ENCODE results near the gene FN3KRP. TPM values are rescaled to one million over a fixed set of nuclear protein-coding genes. Genes with fewer than 3 reads are reported as not detected.

FN3KRP gene
- total and polyA plus RNA-seq, 2 donors (not counting 3 experiments of a cell fraction or from before 2014, with no cell fraction given), result 22.2 to 35.2 TPM

GRCh38 chr17:82696259-82696658, 20.2 kb upstream of the FN3KRP start:
- Histone ChIP-seq H3K9me1 (replicated peaks; ENCODE audit: control insufficient read depth, extremely low read depth, insufficient read depth, low read length) (no peaks in the 10 kb centered on the region), H3K27me3 (ENCODE audit: control insufficient read depth in 2 of 2, insufficient read depth in 2 of 2, low read length in 2 of 2) (peaks cover 3 to 8% of the 10 kb centered on the region in 2 experiments), H4K20me1 (replicated peaks; ENCODE audit: control insufficient read depth, extremely low read depth, insufficient read depth, low read length) (no peaks in the 10 kb centered on the region), H3K4me1 (ENCODE audit: control insufficient read depth, extremely low read depth, insufficient read depth, low read length) (peaks cover 5% of the 10 kb centered on the region), H2AFZ (ENCODE audit: low read depth, low read length) (no peak overlapping the region), H3K9ac (replicated peaks; ENCODE audit: extremely low read depth, insufficient read depth, low read length) (no peak overlapping the region), H3K9me3 (replicated peaks; ENCODE audit: control insufficient read depth, insufficient read depth, low read length) (peaks cover 4% of the 10 kb centered on the region), H3K27ac (ENCODE audit: insufficient read depth, low read depth, low read length) (no peak overlapping the region), H3K4me3 (replicated peaks in 1 of 3; ENCODE audit: insufficient read depth in 1 of 3, low read depth in 1 of 3, low read length in 3 of 3) (no peak overlapping the region), H3K4me2 (ENCODE audit: insufficient read depth, low read length) (no peak overlapping the region), H3K79me2 (ENCODE audit: control insufficient read depth, insufficient read depth, low read length) (no peaks in the 10 kb centered on the region), H3K36me3 (ENCODE audit: control insufficient read depth in 2 of 2, extremely low read depth in 1 of 2, insufficient read depth in 2 of 2, low read length in 2 of 2) (no peaks in the 10 kb centered on the region)
- FAIRE-seq, result no peak
- DNase-seq (ENCODE audit: low read depth, low spot score), result no peak
- intact Hi-C loops (cut with micrococcal nuclease) (no loop called here), dilution Hi-C loops (cut with MboI; ENCODE audit: extremely low pct_ligation_motif_present, low sequenced_read_pairs) (no loop called here)
- TF ChIP-seq MAX (IDR thresholded peaks at IDR 0.05; ENCODE audit: insufficient read depth, insufficient read length), result no peak
- TF ChIP-seq EZH2 (IDR thresholded peaks at IDR 0.05; ENCODE audit: borderline replicate concordance, low read depth, low read length, severe bottlenecking), result no peak
- no peak for TF ChIP-seq FOS (IDR thresholded peaks at IDR 0.05; ENCODE audit: borderline replicate concordance, insufficient read depth, low read length)
- no peak for TF ChIP-seq MYC (IDR thresholded peaks at IDR 0.05; ENCODE audit: low read depth, low read length)
- TF ChIP-seq, protein P1, sequence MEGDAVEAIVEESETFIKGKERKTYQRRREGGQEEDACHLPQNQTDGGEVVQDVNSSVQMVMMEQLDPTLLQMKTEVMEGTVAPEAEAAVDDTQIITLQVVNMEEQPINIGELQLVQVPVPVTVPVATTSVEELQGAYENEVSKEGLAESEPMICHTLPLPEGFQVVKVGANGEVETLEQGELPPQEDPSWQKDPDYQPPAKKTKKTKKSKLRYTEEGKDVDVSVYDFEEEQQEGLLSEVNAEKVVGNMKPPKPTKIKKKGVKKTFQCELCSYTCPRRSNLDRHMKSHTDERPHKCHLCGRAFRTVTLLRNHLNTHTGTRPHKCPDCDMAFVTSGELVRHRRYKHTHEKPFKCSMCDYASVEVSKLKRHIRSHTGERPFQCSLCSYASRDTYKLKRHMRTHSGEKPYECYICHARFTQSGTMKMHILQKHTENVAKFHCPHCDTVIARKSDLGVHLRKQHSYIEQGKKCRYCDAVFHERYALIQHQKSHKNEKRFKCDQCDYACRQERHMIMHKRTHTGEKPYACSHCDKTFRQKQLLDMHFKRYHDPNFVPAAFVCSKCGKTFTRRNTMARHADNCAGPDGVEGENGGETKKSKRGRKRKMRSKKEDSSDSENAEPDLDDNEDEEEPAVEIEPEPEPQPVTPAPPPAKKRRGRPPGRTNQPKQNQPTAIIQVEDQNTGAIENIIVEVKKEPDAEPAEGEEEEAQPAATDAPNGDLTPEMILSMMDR (IDR thresholded peaks at IDR 0.05; ENCODE audit: extremely low read depth in 1 of 2, insufficient read depth in 1 of 2, low read depth in 1 of 2, low read length in 2 of 2), result no peak
- TF ChIP-seq GATA2 (IDR thresholded peaks at IDR 0.05; ENCODE audit: insufficient read depth, insufficient read length, low read depth, low read length), result no peak
- no peak for TF ChIP-seq POLR2A (IDR thresholded peaks at IDR 0.05; ENCODE audit: low read depth, low read length)
- no peak for TF ChIP-seq POLR2AphosphoS5 (IDR thresholded peaks at IDR 0.05; ENCODE audit: insufficient read depth, low read depth, low read length)
- no peak for TF ChIP-seq JUN (IDR thresholded peaks at IDR 0.05; ENCODE audit: borderline replicate concordance, insufficient read depth, insufficient read length, low read depth)
- BruUV-seq (replicated peaks), result no TSS peak
- POLR2A ChIA-PET, result no interaction called here
- CTCF ChIA-PET, result no interaction called here

Measured in endothelial cell of umbilical vein (primary cell).